Tibial artery (tissue), 4 donors: ENCODE measurements around the gene CHMP5.

Source experiments
- DNase-seq, 2 donors: peaks; one replicate each; pipeline ENCODE4 v3.0.0-alpha.2; 2019
- H3K27ac ChIP-seq, 2 donors: fragments of 200-600 bp; sonication (generic) in 1 of 2; 1 replicate in 1 of 2; 2 replicates in 1 of 2; pipeline ENCODE4 v1.5.1; 2018 to 2019; ENCODE audit warnings: mild to moderate bottlenecking in 1 of 2
- H3K27me3 ChIP-seq, 2 donors: fragments of 200-600 bp; sonication (generic) in 1 of 2; one replicate each; pipeline versions ENCODE4 v1.5.1 to v1.6.0; 2016 to 2019
- H3K36me3 ChIP-seq, 3 donors: fragments of 200-600 bp; sonication (generic) in 2 of 3; one replicate each; pipeline ENCODE4 v1.5.1; 2016 to 2019; ENCODE audit warnings: mild to moderate bottlenecking in 2 of 3
- H3K4me1 ChIP-seq, 4 donors: fragments of 200-600 bp; sonication (generic) in 2 of 4; 1 replicate in 3 of 4; 2 replicates in 1 of 4; pipeline ENCODE4 v1.5.1; 2016 to 2019
- H3K4me3 ChIP-seq, 2 donors: fragments of 200-600 bp; sonication (generic) in 1 of 2; 1 replicate in 1 of 2; 2 replicates in 1 of 2; pipeline ENCODE4 v1.5.1; 2018 to 2019; ENCODE audit warnings: mild to moderate bottlenecking in 2 of 2
- H3K9me3 ChIP-seq, 3 donors: fragments of 200-600 bp; sonication (generic) in 1 of 3; one replicate each; pipeline ENCODE4 v1.5.1; 2016 to 2019
- CTCF ChIP-seq, 2 experiments: fragments of 200-600 bp in 1 of 2; fragments of 450-650 bp in 1 of 2; IDR thresholded peaks; one replicate each; pipeline ENCODE4 v1.5.1; 2017 to 2019; ENCODE audit warnings: antibody characterized with exemption in 2 of 2, mild to moderate bottlenecking in 1 of 2, moderate library complexity in 1 of 2
- intact Hi-C: fragments of 100-400 bp; cut with DNase I; formaldehyde crosslinking; loops from one replicate; pipeline ENCODE4 v1.15.0; 2023; ENCODE audit warnings: low total_unique reads

The CHMP5 gene

GRCh38 chr9:33329979-33330378, 65.1 kb downstream of the CHMP5 start:
- peaks cover 0 to 21% (median 16%) of the 10 kb centered on the region in 4 donors for H3K4me1 ChIP-seq
- no peak overlapping the region for H3K4me3 ChIP-seq
- H3K9me3 ChIP-seq, result no peaks in the 10 kb centered on the region
- no peaks in the 10 kb centered on the region for H3K27me3 ChIP-seq
- intact Hi-C loops, result no loop called here
- TF ChIP-seq CTCF (IDR thresholded peaks at IDR 0.05), result no peak
- H3K36me3 ChIP-seq, result peaks cover 38 to 94% (median 60%) of the 10 kb centered on the region in 3 donors
- no peak for DNase-seq
- peak overlapping the region; percentile 49 for H3K27ac ChIP-seq

GRCh38 chr9:33331377-33331891, 66.6 kb downstream of the CHMP5 start:
- H3K4me3 ChIP-seq, result no peak overlapping the region
- H3K36me3 ChIP-seq, result peaks cover 36 to 90% (median 69%) of the 10 kb centered on the region in 3 donors
- no peak overlapping the region for H3K27ac ChIP-seq
- no peak for DNase-seq
- peaks cover 0 to 21% (median 16%) of the 10 kb centered on the region in 4 donors for H3K4me1 ChIP-seq
- intact Hi-C loops, result no loop called here
- H3K9me3 ChIP-seq, result no peaks in the 10 kb centered on the region
- no peak for TF ChIP-seq CTCF (IDR thresholded peaks at IDR 0.05)
- H3K27me3 ChIP-seq, result no peaks in the 10 kb centered on the region
